NB4 (cell line): ENCODE measurements around the gene RNF157.

ENCODE experiments used
- CTCF ChIP-seq: IDR thresholded peaks from one replicate; pipeline ENCODE4 v1.5.1; 2012; ENCODE audit warnings: low read depth, low read length
- POLR2A ChIP-seq: IDR thresholded peaks from 2 replicates; pipeline ENCODE4 v1.6.1; 2011; ENCODE audit warnings: mild to moderate bottlenecking; ENCODE audit not compliant: insufficient read length; ENCODE audit errors: extremely low read depth
- TF ChIP-seq, protein P1 (sequence below): IDR thresholded peaks from 2 replicates; pipeline ENCODE4 v1.6.1; 2011; ENCODE audit warnings: low read depth, low read length

GRCh38 chr17:76268015-76268749, 27.9 kb upstream of the RNF157 start:
- TF ChIP-seq CTCF (no peak), POLR2A (peak; percentile 37)
- TF ChIP-seq, protein P1, sequence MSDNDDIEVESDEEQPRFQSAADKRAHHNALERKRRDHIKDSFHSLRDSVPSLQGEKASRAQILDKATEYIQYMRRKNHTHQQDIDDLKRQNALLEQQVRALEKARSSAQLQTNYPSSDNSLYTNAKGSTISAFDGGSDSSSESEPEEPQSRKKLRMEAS, result peak; percentile 81
